ENCODE results near the gene MGAT5B.

Gene MGAT5B

DNA sequence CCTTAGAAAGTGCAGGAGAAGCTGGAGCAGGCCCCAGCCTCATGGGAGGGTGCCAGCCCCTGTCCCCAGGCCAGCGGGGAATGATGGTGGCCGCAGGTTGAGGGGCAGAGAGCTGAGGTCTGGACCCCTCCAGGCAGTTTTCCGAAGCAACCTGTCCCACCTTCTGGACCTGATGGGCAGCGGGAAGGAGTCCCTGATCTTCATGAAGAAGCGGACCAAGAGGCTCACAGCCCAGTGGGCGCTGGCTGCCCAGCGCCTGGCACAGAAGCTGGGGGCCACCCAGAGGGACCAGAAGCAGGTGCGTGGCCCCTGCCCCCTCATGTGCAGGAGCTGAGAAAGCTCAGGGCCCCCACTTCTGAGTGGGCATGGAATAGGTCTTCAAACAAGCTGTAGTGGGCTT is 36.8 kb downstream of the MGAT5B start:
- DNase-seq (ENCODE audit: low read depth), result no peak

DNA sequence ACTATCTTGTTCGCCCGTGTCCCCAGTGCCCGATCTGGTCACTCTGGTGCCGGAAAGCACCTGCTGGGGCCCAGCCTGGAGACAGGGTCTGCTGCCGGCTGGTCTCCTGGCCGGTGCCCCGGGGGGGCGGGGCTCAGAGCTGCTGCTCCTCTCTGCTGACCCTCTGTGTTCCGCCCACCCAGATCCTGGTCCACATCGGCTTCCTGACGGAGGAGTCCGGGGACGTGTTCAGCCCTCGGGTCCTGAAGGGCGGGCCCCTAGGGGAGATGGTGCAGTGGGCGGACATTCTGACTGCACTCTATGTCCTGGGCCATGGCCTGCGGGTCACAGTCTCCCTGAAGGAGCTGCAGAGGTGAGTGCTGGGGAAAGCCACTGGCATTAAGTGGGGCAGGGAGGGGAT is 37.6 kb downstream of the MGAT5B start:
- DNase-seq (ENCODE audit: low read depth), result no peak

DNA sequence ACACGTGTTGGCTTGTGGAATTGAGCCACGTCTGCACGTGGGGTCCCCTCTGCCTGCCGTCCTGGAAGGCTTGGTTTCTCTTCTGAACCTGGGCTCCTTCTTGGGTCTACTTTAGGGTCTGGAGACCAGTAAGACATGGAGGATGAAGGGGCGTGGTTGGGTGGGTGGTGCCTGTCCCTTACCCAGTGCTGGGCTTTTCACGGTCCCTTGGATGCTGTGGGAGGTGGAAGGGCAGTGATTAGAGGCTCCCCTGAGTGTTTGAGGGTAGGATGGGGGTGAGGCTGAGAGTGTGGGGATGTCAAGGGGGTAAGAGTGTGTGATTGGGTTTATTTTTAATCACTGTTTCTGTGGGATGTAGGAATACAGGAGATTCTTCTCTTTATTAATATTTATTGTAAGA is 38.3 kb downstream of the MGAT5B start:
- no peak for DNase-seq (ENCODE audit: low read depth)

DNA sequence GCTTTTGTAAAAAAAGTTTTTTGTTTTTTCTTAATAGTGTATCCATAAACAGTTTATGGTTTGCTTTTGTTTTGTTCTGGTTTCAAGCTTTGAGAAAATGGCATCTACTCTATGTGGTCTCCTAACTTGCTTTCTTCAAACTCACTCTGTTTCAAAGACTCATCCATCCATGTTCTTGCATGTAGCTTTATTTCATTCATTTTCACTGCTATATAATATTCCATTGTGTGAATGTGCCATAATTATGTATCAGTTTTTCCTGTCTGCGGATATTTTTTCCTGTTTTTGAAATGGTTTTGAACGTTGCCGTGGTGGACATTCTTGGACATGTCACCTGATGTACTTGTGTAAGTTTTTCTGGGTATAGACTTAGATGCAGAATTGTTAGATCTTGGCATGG is 39.1 kb downstream of the MGAT5B start:
- no peak for DNase-seq (ENCODE audit: low read depth)

DNA sequence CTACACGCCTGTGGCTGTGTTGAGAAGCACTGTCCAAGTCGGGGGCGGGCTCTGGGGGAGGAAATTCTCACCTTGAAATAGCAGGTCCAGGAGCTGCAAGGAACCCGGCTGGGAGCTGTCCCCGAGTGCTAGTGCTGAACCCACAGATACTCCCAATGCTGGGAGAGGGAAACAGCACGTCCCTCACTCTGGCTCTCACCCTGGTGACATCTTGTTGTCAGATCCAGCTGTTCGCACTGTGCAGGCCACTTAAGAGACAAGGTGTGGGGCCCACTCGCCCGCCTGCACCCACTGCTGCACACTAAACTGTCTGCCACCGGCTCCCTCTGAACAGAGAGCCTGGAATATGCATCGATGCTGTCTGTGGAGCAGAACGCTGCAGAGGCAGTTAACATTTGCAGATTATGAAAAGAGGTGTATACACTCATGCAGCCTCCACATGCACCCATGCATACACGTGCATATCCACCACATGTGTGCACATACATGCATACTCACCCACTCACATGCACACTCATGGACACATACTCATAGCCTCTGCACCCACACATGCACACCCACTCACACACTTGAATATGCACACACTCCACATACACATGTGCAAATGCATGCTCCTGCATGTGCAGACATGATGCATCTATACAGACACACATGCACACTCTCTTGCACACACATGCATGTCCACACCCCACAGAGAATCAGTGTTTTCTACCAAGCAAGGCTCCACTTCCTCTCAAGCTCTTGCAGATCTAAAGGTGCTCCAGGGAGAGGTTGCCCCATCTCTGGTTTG is 42.0 kb downstream of the MGAT5B start:
- DNase-seq (ENCODE audit: low read depth), result peak; percentile 60

DNA sequence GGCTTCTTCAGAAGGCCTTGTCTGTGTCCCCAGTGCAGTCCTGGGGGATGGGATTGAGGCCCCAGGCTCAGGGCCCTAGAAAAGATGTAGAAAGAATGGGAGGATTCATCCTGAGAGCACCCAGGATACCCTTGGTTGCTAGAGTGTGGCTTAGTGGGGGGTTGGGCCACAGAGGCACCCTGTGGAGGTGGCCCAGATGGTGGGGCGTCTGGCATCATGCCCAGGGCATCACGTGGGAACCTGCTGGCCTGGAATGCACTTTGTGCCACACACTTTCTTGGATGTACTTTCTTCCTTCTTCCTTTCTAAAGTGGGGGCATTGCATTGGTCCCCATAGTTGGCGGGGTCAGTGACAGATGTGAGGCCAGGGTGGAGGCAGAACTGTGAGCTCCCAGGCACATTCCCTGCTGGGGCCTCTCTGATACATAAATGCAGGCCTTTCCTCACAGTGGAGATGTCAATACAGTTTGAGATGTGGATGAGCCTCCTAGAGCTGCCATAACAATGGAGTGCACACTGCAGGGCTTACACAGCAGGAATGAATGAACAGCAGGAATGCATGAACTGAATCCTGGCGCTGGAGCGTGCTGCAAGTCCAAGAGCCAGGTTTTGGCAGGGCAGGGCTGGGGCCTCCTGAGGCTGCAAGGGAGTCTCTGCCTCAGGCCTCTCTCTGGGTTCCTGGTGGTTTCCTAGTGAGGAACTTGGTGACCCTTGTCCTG is 43.3 kb downstream of the MGAT5B start:
- no peak for DNase-seq (ENCODE audit: low read depth)

DNA sequence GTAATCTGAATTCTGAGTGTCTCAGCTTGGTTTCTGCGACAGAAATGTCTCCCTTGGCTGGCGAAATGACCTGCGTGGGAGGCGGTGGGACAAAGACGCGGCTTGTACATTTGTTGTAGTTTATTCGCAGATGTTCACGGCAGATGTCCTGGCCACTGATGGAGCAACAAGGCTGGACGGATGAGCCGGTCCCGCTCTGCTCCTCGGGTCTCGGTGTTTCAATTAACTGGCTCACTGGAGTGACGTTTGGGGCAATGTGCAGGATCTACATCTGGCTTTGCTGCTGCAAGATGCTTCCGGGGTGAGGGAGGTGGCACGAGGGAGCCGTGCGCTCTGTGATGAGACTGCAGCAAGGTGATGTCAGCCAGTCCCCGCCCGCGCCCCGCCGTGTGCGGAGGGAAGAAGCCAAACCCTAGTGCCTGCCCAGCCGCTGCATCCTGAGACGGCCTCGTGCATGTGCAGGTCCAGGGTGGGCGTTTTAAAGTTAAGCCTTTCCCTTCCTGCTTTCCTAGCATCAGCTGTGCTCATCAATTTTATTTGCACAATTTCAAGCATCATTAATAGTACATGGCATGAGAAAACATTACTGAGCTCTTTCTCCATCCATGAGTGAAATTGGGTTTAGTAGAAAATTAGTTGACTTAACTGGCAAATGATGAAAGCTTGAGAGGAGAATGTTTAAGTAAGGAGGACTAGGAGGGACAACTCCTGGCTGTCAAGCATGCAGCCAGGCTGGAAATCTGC is 44.4 kb downstream of the MGAT5B start:
- no peak for DNase-seq (ENCODE audit: low read depth)

DNA sequence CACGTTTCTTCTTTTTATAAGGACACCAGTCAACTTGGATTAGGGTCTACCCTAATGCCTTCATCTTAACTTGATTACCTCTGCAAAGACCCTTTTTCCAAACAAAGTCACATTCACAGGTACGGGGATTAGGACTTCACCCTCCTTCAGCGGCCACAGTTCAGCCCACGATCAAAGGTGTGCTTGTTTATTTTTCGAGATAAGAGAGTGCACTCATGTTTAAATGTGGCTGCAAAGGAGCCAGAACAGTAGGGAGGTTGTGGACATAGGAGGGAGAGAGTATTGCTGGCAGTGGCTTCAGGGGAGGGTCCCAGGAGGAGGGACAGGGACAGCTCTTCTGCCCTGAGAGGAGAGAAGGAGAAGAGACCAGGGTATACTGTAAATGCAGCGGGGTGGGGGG is 46.7 kb downstream of the MGAT5B start:
- no peak for DNase-seq (ENCODE audit: low read depth)

DNA sequence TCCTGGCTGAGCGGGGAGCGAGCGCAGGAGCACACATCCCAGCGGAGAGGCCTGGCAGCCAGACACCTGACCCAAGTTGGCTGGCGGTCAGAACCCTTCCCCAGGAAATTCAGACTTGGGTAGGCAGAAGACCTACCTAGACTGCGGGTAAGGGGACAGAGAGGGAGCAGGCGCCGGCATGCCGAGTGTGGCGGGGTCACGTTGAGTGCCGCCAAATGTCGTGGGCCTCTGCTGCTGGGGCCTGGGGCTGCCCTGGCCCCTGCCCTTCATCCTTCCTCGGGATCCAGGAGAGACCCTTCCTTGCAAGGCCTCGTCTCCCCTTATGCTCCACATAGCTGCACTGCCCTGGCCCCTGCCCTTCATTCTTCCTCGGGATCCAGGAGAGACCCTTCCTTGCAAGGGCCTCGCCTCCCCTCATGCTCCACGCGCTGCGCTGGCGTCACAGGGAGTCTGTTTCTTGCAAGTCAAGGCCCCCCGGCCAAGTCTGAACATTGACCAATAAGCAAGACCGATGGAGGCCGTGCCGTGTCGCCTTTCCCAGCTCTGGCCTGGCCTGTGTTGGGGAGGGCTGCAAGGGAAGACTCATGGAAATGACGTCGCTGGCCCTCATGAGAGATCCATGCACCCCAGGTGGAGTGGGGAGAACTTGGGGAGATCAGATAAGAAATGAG is 47.8 kb downstream of the MGAT5B start:
- DNase-seq (ENCODE audit: low read depth), result no peak

DNA sequence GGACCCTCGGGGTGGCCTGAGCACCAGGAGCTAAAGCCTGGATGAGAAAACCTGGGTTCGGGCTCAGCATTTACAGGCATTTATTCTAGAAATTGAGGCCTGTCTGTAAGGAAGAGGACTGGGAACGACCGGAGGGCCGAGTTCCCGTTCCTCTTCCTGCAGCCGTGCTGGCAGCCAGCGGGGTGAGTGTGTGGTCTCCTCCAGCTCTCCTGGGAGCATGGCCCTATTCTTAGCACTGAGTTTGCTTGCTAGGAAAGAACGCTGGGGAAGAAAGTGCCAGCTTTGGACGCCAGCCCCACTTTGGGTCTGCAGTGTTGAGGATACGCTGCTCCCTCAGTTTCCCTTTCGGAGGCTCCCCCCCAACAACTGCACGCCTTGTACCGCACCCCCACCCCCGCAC is 49.6 kb downstream of the MGAT5B start:
- no peak for DNase-seq (ENCODE audit: low read depth)

DNA sequence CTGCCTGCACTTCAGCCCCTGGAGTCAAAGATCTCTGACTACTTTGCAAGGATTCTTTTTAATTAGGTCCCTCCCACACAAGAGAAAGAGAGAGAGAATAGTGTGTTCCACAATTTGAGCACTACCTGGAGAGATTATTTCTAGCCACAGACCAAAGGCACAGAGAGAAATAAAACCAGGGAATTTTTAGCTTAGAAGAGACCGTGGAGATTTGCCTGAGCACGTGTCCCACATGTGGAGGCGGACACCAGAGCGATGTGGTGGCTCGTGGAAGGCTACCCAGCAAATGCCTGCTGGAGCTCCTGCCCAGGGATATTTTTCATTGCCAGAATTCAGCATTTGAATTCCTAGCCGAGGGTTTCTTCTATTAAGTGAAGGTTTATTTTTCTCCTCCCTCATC is 50.6 kb downstream of the MGAT5B start:
- DNase-seq (ENCODE audit: low read depth), result no peak

DNA sequence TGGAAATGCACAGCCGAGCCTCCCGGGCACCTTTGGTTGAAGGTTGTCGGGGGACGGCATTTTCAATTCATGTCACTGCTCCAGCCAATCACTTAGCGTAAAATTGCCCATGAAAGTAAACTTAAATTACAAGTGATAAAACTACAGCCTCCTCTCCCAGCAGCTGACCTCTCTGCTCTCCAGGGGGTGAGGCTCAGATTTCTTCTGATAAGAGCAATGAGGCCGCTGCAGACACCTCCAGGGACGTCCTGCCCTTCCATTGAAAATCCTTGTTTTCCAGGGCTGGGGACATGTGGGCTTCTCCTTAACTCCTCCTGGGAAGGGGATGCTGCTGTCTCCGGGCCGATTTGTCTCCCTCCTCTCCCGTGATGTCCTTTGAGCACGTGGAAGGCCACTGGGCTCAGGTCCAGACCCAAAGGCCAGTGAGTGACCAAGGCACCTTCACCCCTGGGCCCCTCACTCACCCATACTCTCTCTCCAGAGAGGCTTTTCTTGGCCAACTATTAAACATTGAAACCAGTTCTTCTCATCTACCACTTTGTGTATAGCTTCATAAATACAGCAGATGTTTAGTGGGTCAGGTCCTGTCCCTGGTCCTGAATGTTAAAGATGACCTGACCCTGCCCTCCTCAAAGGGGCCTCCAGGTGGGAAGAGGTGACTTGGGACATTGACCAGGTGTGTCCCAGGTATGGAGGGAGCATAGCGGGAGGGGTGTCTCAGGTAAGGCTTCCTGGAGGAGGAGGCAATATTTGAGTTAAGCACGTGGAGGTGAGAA is 52.3 kb downstream of the MGAT5B start:
- DNase-seq (ENCODE audit: low read depth), result peak; percentile 2

DNA sequence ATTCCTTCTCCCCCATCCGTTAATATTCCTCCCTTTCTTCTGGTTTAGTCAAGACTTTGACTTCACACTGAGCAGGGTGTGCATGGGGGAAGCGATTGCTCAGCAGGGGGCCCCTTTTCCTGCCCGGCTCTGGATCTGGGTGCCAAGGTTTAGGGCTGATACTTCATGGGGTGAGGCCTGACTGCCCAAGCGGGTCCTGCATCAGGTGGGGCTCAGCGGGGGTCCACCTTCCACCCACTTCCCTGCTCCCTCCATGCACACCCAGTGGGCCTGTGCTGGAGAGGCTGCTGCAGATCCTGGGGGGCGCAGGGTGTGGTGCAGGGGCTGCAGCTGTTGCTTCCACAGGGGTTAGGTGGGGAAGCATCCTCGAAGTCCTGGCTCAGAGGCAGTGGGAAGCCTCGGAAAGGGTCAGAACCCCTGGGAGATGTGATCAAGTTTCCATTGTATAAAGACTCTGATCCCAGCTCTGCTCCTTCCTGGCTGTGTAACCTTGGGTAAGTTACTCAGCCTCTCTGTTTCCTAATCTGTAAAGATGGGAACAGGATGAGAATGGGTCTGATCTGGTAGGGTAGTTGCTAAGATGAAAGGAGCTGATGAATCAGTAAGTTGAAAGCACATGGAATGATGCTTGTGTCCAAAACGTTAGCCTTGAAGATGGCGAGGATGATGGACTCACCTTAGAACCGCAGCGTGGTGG is 53.3 kb downstream of the MGAT5B start:
- no peak for DNase-seq (ENCODE audit: low read depth)

DNA sequence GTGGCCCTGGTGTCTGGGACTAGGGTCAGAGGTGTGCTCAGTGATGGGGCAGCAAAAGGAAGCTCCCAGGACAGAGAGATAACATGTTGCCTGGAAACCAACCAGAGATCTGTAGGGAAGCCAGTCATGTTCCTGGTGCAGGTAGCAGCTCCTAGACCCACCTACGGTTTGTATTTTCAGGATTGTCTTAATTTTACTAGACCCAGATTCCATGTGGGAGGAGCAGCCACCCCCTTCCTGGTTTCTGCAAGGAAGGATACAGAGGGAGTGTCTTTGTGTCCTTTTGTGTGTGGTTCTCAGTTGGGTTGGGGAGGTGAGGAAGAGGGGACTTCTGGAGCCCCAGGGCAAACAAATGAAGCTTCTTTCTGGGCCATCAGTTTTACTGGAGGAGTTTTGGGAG is 53.9 kb downstream of the MGAT5B start:
- DNase-seq (ENCODE audit: low read depth), result no peak

DNA sequence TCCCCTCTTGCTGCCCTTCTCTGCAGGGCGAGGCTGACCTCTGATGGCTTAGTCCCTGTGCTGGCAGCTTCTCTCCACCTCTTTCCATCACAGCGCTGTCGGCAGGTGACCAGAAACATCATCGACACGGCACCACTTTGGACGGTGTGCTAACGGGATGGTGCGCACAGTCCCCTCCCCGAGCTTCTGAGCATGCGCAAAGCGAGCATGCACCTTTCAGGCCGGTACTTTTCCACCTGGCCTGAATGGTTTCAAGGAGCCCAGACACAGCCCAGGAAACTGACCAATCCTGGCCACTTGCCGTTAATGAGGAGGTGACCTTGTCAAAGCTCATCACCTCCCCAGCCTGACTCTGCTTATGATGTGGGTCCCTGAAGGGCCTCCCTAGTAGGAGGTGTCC is 54.8 kb downstream of the MGAT5B start:
- no peak for DNase-seq (ENCODE audit: low read depth)

DNA sequence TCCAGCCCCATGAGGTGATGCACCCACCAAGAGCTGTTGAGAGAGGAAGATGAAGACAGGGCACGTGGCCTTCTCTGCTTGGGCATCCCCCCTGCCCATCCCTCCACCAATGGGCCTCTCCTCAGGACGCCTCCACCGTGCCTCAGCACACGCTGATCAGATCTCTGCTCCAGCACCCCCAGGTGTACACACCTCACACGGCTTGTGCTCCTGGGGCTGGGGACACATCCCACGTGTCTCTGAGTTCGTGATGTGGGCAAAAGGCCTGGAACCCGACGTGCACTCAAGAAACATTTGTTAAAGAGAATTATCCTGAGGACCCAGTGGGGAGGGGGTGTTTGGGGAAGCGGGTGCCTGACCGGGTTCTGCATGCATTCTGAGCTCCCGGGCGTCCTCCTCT is 55.3 kb downstream of the MGAT5B start:
- DNase-seq (ENCODE audit: low read depth), result no peak

DNA sequence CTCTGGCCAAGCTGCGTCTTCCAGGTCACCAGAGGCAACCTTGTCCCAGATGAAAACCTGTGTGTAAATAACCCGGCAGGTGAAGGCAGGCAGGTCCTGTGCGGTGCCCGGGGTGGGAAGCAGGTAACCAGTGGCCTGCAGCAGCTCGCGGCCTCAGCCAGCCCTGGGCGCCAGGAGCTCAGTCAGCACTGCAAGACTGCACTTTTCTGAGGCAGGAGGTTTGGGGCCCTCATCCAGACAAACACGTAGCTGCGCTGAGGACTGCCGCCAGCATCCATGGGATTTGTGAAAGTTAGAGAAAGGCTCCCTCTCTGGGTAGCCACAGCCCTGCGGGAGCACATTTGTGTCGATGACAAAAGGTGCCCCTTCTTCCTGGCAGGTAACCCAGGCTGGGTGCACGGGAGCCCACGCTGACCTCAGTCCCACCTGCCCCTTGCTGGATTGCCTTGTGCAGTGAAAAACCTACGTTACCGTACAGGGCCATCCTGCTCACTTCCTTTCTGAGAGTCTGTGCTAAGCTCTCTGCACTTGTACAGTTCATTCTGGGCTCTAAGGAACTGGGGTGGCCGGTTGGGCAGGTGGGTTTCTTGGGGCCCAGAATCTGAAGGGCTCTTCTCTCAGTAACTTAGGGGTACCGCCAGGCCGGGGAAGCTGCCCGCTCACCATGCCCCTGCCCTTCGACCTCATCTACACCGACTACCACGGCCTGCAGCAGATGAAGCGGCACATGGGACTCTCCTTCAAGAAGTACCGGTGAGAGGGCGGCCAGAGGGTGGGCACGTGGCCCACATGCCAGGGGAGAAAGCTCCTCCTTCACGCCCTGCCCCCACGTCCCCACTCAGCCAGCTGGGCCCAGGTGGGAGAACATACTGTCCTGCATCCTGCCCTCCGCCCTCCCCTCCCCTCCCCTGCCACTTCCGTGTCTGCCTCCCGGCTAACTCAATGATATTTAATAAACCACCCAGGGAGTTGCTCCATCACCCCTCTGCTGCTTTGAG is 56.4 kb downstream of the MGAT5B start:
- no peak for DNase-seq (ENCODE audit: low read depth)

DNA sequence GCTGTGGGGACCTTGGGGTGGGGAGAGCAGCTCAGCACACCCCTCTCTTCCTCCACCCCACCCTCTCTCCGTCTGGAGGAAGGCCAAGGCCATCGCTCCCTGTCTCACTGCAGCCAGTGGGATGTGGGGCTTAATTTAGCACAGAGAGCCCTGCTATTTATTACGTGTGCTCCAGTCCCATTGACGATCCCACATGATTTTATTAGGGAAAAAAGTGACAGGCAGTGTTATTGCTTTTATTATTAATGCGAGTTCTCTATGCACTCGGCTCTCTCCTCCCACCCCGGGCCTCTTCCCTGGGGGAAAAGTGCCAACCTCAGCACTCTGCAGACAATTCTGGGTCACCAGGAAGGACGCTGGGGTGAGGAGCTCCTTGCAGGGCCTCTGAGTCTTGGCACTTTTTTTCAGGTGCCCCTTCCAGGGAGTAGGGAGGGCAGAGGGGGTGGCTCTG is 57.3 kb downstream of the MGAT5B start:
- peak; percentile 8 for DNase-seq (ENCODE audit: low read depth)

DNA sequence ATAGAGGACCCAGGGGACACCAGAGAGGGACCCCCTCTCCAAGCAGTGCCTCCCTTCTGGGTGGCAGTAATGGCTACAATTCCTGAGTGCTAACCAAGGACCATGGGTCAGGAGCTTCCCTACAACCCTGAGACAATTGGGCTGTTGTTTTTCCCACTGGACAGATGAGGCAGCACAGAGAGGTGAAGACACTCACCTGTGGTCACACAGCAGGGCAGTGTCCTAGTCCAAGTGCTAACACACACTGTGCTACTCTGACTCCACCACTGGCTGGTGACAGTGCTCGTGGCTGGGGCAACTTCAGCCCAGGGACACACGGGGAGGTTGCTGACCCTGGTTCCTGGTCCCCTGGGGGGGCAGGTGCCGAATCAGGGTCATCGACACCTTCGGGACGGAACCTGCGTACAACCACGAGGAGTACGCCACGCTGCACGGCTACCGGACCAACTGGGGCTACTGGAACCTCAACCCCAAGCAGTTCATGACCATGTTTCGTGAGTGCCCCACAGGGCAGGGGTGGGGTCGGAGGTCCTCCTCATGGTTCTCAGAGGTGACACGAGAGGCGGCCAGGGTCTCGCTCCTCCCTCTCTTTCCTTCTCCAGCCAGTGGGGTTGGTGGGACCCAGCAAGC is 58.1 kb downstream of the MGAT5B start:
- DNase-seq (ENCODE audit: low read depth), result no peak

Measured in EH (cell line).